Endothelial cell of coronary artery (primary cell): ENCODE data around the gene PNLIP. TPM values are rescaled to one million over a fixed set of nuclear protein-coding genes. Genes with fewer than 3 reads are reported as not detected.

Experiments
- total RNA-seq: library from RNA; depleted of rRNA; stranded (reverse); fragments of >200 nt; gene quantifications from 2 replicates; pipeline ENCODE4 v1.2.3, GENCODE V29; 2014

Gene PNLIP
- total RNA-seq: not detected in 2 replicates

GRCh38 chr10:116545756-116546155 is at the start of gene PNLIP:
Gene PNLIP, plus strand, starts transcription at chr10:116545931. Its CDS starts 162 bp downstream, at chr10:116546093.

GRCh38 chr10:116590590-116591444 is 45.1 kb downstream of the PNLIP start, which contains the start of gene PNLIPRP1:
Gene PNLIPRP1, plus strand, starts transcription at chr10:116590959. Its CDS starts 171 bp downstream, at chr10:116591130.

Other genes starting within 250 kb of the PNLIP start
- gene CCDC172, start 221.5 kb upstream of the PNLIP start, total RNA-seq: not detected in 2 replicates
- gene PNLIPRP3, start 118.1 kb upstream of the PNLIP start, total RNA-seq: not detected in 2 replicates
- not detected in 2 replicates for gene PNLIPRP1, start 45.0 kb downstream of the PNLIP start, total RNA-seq
- gene PNLIPRP2, start 75.0 kb downstream of the PNLIP start, total RNA-seq: not detected in 2 replicates
- gene HSPA12A, start 196.6 kb downstream of the PNLIP start, total RNA-seq: 0.28 and 0.45 TPM in 2 replicates